Measurements from ENCODE around the gene ABLIM3. TPM values are rescaled to one million over a fixed set of nuclear protein-coding genes. Genes with fewer than 3 reads are reported as not detected.

The ABLIM3 gene
- total RNA-seq, 2 experiments from 2014 or later = not detected

DNA sequence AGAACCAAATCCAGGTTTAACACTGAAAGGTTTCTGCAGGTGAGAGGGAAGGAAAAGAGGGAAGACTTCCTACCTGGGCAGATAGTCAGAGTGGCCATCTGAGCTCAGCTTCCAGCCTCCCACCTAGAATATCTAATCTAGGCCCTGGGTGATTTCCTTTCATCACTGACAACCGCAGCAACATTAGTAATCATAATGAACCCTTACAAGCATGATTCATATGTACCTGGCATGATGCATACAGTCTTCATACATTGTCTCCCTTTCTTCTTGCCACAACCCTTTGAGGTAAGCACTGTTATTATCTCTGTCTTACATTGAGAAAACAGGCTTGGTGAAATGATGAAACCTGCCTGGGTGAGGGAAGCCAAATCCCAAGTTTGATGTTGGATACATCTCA is 143.9 kb downstream of the ABLIM3 start:
- H3K9me3 ChIP-seq (ENCODE audit: low read length) = no peaks in the 10 kb centered on the region
- H4K20me1 ChIP-seq (ENCODE audit: insufficient read depth, low read length) = no peaks in the 10 kb centered on the region
- H3K4me3 ChIP-seq (ENCODE audit: low read depth, low read length, poor library complexity, severe bottlenecking) = no peak overlapping the region
- intact Hi-C loops (cut with micrococcal nuclease; ENCODE audit: unreplicated experiment) = no loop called here
- TF ChIP-seq, protein P1, sequence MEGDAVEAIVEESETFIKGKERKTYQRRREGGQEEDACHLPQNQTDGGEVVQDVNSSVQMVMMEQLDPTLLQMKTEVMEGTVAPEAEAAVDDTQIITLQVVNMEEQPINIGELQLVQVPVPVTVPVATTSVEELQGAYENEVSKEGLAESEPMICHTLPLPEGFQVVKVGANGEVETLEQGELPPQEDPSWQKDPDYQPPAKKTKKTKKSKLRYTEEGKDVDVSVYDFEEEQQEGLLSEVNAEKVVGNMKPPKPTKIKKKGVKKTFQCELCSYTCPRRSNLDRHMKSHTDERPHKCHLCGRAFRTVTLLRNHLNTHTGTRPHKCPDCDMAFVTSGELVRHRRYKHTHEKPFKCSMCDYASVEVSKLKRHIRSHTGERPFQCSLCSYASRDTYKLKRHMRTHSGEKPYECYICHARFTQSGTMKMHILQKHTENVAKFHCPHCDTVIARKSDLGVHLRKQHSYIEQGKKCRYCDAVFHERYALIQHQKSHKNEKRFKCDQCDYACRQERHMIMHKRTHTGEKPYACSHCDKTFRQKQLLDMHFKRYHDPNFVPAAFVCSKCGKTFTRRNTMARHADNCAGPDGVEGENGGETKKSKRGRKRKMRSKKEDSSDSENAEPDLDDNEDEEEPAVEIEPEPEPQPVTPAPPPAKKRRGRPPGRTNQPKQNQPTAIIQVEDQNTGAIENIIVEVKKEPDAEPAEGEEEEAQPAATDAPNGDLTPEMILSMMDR (conservative IDR thresholded peaks at IDR 0.05; ENCODE audit: low read length) = no peak
- no peak for TF ChIP-seq EZH2phosphoT487 (IDR thresholded peaks at IDR 0.05; ENCODE audit: borderline replicate concordance, low read depth, low read length)
- ChIA-PET POLR2A (interaction anchor here (0.9 kb wide), 1 partner anchor 708 kb away, joined by 3 read pairs; no protein-coding TSS in a partner anchor), CTCF (ENCODE audit: unreplicated experiment) (no interaction called here)
- H3K79me2 ChIP-seq (ENCODE audit: insufficient read depth, low read depth, low read length) = no peaks in the 10 kb centered on the region
- no peaks in the 10 kb centered on the region for H3K9me2 ChIP-seq (ENCODE audit: insufficient read depth, low read length)
- H2AFZ ChIP-seq (ENCODE audit: low read length) = no peak overlapping the region
- H3K27ac ChIP-seq (ENCODE audit: low read depth, low read length, poor library complexity, severe bottlenecking) = no peak overlapping the region
- H3K36me3 ChIP-seq (ENCODE audit: insufficient read depth, low read length) = no peaks in the 10 kb centered on the region
- no peaks in the 10 kb centered on the region for H3K4me1 ChIP-seq (ENCODE audit: insufficient read depth, low read length, poor library complexity, severe bottlenecking)
- H3K4me2 ChIP-seq (ENCODE audit: low read length) = no peak overlapping the region
- DNase-seq (ENCODE audit: low spot score) = no peak
- BruUV-seq (replicated peaks) = no TSS peak

DNA sequence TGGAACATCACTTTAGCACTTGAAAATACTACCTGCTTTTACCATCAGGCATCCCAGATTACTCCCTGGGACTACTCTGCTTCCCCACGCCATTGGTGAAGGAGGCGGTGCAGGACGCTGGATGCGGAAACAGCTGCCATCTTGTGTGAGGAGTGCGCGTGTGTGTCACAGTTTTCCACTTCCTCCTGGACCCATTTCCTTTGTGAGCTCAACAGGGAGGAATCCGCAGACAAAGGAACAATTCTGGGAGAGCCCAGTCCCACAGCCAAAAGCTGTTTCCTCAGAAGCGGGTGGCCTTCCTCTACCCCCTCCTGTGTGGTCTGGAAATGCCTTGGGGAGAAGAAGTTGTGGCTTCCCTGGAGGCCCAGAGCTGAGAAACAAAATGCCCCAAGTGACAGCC is 147.1 kb downstream of the ABLIM3 start:
- no TSS peak for BruUV-seq (replicated peaks)
- Histone ChIP-seq H3K9me2 (ENCODE audit: insufficient read depth, low read length) (no peaks in the 10 kb centered on the region), H3K9me3 (ENCODE audit: low read length) (no peaks in the 10 kb centered on the region), H3K36me3 (ENCODE audit: insufficient read depth, low read length) (no peaks in the 10 kb centered on the region), H4K20me1 (ENCODE audit: insufficient read depth, low read length) (no peaks in the 10 kb centered on the region), H2AFZ (ENCODE audit: low read length) (no peak overlapping the region), H3K79me2 (ENCODE audit: insufficient read depth, low read depth, low read length) (no peaks in the 10 kb centered on the region), H3K27ac (ENCODE audit: low read depth, low read length, poor library complexity, severe bottlenecking) (no peak overlapping the region), H3K4me3 (ENCODE audit: low read depth, low read length, poor library complexity, severe bottlenecking) (no peak overlapping the region), H3K4me2 (ENCODE audit: low read length) (no peak overlapping the region), H3K4me1 (ENCODE audit: insufficient read depth, low read length, poor library complexity, severe bottlenecking) (no peaks in the 10 kb centered on the region)
- TF ChIP-seq, protein P1 (conservative IDR thresholded peaks at IDR 0.05; ENCODE audit: low read length) = no peak
- no peak for TF ChIP-seq EZH2phosphoT487 (IDR thresholded peaks at IDR 0.05; ENCODE audit: borderline replicate concordance, low read depth, low read length)
- no peak for DNase-seq (ENCODE audit: low spot score)
- POLR2A ChIA-PET = no interaction called here
- intact Hi-C loops (cut with micrococcal nuclease; ENCODE audit: unreplicated experiment) = no loop called here
- CTCF ChIA-PET (ENCODE audit: unreplicated experiment) = no interaction called here

DNA sequence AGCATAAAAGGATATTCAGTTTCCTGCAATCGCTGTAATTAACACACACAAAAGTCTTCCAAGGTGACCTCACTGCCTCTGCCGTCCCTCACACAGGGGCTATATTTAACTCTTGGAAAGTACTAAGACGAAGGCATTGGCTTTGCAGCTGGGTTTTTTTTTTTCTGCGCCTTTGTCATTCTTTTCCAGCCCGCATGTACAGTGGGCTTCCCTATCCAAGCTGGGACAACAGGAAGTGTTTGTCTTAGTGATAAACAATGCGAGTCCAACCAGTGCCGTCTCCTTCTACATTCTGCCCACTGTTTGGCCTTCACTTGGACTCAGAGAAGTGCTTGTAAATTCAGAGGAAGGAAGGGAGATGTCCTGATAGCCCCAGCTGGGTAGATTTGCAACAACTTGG is 148.0 kb downstream of the ABLIM3 start:
- CTCF ChIA-PET (ENCODE audit: unreplicated experiment) = no interaction called here

More for the DNA sequence above, 148.0 kb downstream of the ABLIM3 start:
- DNase-seq (ENCODE audit: low spot score) = no peak
- H3K4me2 ChIP-seq (ENCODE audit: low read length) = no peak overlapping the region
- H3K36me3 ChIP-seq (ENCODE audit: insufficient read depth, low read length) = no peaks in the 10 kb centered on the region
- H3K9me3 ChIP-seq (ENCODE audit: low read length) = no peaks in the 10 kb centered on the region
- POLR2A ChIA-PET = no interaction called here
- intact Hi-C loops (cut with micrococcal nuclease; ENCODE audit: unreplicated experiment) = no loop called here
- H2AFZ ChIP-seq (ENCODE audit: low read length) = no peak overlapping the region
- TF ChIP-seq, protein P1 (conservative IDR thresholded peaks at IDR 0.05; ENCODE audit: low read length) = no peak
- TF ChIP-seq EZH2phosphoT487 (IDR thresholded peaks at IDR 0.05; ENCODE audit: borderline replicate concordance, low read depth, low read length) = no peak
- H3K4me1 ChIP-seq (ENCODE audit: insufficient read depth, low read length, poor library complexity, severe bottlenecking) = no peaks in the 10 kb centered on the region
- no peak overlapping the region for H3K27ac ChIP-seq (ENCODE audit: low read depth, low read length, poor library complexity, severe bottlenecking)
- H3K79me2 ChIP-seq (ENCODE audit: insufficient read depth, low read depth, low read length) = no peaks in the 10 kb centered on the region
- no peaks in the 10 kb centered on the region for H4K20me1 ChIP-seq (ENCODE audit: insufficient read depth, low read length)
- BruUV-seq (replicated peaks) = no TSS peak
- no peaks in the 10 kb centered on the region for H3K9me2 ChIP-seq (ENCODE audit: insufficient read depth, low read length)
- H3K4me3 ChIP-seq (ENCODE audit: low read depth, low read length, poor library complexity, severe bottlenecking) = no peak overlapping the region

All from OCI-LY7 (cell line).